GM12878 (cell line): ENCODE results near the gene TRIOBP. TPM values are rescaled to one million over a fixed set of nuclear protein-coding genes. Genes with fewer than 3 reads are reported as not detected.

Source experiments
- ATAC-seq: fragments of 200-7000 bp; cut with Tn5 transposase; 3 replicates; pipeline ENCODE4 v1.9.1; 2020; ENCODE audit warnings: mild to moderate bottlenecking, moderate library complexity
- BruUV-seq: library from RNA; stranded (reverse); fragments of 400-500 nt; replicated peaks from 2 replicates; lab custom pipeline; 2021; lab: Mats Ljungman, UMichigan
- CTCF ChIA-PET: fragments of 300-600 bp; sonication (Branson Sonifier 250); formaldehyde crosslinking; extraction: SDS; loops from one replicate; lab custom pipeline; 2021; ENCODE audit warnings: inconsistent platforms; lab: Yijun Ruan, JAX
- POLR2A ChIA-PET: fragments of 350-600 bp; formaldehyde crosslinking; extraction: SDS; loops from one replicate; lab custom pipeline; 2021; ENCODE audit warnings: inconsistent platforms; lab: Charles Lee
- RAD21 ChIA-PET: fragments of 300-600 bp; sonication (Branson Sonifier 250); formaldehyde crosslinking; loops from one replicate; lab custom pipeline; 2023; ENCODE audit warnings: antibody characterized with exemption; ENCODE audit not compliant: unreplicated experiment; lab: Charles Lee
- SMC1A ChIA-PET: fragments of 300-600 bp; sonication (Branson Sonifier 250); formaldehyde crosslinking; loops from one replicate; lab custom pipeline; 2023; ENCODE audit not compliant: unreplicated experiment, uncharacterized antibody; lab: Charles Lee
- DNase-seq: peaks from one replicate; pipeline ENCODE4 v3.0.0-alpha.2; 2011; ENCODE audit warnings: low read depth, low spot score
- FAIRE-seq: peaks from 3 replicates; lab custom pipeline; 2011; peaks lifted over from hg19 to GRCh38; lab: Jason Lieb, UNC
- H2AFZ ChIP-seq: 2 replicates; pipeline ENCODE4 v1.6.0; 2011; ENCODE audit warnings: low read depth, low read length, control low read depth; ENCODE audit not compliant: control insufficient read depth
- H3K27ac ChIP-seq: 2 replicates; pipeline ENCODE4 v1.5.1; 2011; ENCODE audit warnings: control low read depth; ENCODE audit not compliant: control insufficient read depth, insufficient read depth
- H3K27me3 ChIP-seq, 2 experiments: replicated peaks in 1 of 2; 2 replicates each; pipeline versions ENCODE4 v1.6.0 to v1.6.1; 2011; ENCODE audit warnings: low read length in 1 of 2; ENCODE audit not compliant: control insufficient read depth in 2 of 2, insufficient read depth in 2 of 2
- H3K36me3 ChIP-seq, 2 experiments: 2 replicates each; pipeline ENCODE4 v1.5.1; 2011; ENCODE audit warnings: low read length in 1 of 2; ENCODE audit not compliant: control insufficient read depth in 2 of 2, insufficient read depth in 2 of 2
- H3K4me1 ChIP-seq: 2 replicates; pipeline ENCODE4 v1.6.1; 2011; ENCODE audit warnings: mild to moderate bottlenecking, low read length, moderate library complexity, mixed read lengths; ENCODE audit not compliant: control insufficient read depth, insufficient read depth
- H3K4me2 ChIP-seq: 2 replicates; pipeline ENCODE4 v1.6.0; 2011; ENCODE audit warnings: control low read depth; ENCODE audit not compliant: control insufficient read depth, insufficient read depth
- H3K4me3 ChIP-seq: fragments of 200-600 bp; sonication (generic); 2 replicates; pipeline ENCODE4 v1.5.1; 2016
- H3K79me2 ChIP-seq: 2 replicates; pipeline ENCODE4 v1.6.0; 2011; ENCODE audit warnings: low read length; ENCODE audit not compliant: control insufficient read depth, insufficient read depth
- H3K9ac ChIP-seq: 2 replicates; pipeline ENCODE4 v1.8.0; 2011; ENCODE audit warnings: low read length, control low read depth, mixed read lengths; ENCODE audit not compliant: control insufficient read depth, insufficient read depth
- H3K9me3 ChIP-seq: replicated peaks from 3 replicates; pipeline ENCODE4 v1.5.1; 2011; ENCODE audit warnings: mild to moderate bottlenecking, low read length; ENCODE audit not compliant: control insufficient read depth, insufficient read depth
- H4K20me1 ChIP-seq: 2 replicates; pipeline ENCODE4 v1.6.0; 2011; ENCODE audit not compliant: control insufficient read depth, insufficient read depth
- BMI1 ChIP-seq: fragments of 450-650 bp; IDR thresholded peaks from 2 replicates; pipeline ENCODE4 v1.6.1; 2016; ENCODE audit warnings: mild to moderate bottlenecking, moderate library complexity, borderline replicate concordance
- CBX5 ChIP-seq: sonication (generic); IDR thresholded peaks from 2 replicates; pipeline ENCODE4 v1.6.1; 2016; ENCODE audit warnings: low read depth, moderate library complexity, mild to moderate bottlenecking, inconsistent platforms
- CREM ChIP-seq: IDR thresholded peaks from 2 replicates; pipeline ENCODE4 v1.6.1; 2014; ENCODE audit warnings: antibody characterized with exemption, low read depth
- DPF2 ChIP-seq: fragments of 450-650 bp; IDR thresholded peaks from 2 replicates; pipeline ENCODE4 v1.6.1; 2017; ENCODE audit warnings: mild to moderate bottlenecking
- FOXK2 ChIP-seq: fragments of 450-650 bp; IDR thresholded peaks from 2 replicates; pipeline ENCODE4 v1.6.1; 2017; ENCODE audit warnings: mild to moderate bottlenecking, moderate library complexity
- IKZF2 ChIP-seq, 2 experiments: fragments of 450-650 bp; IDR thresholded peaks; 2 replicates each; pipeline ENCODE4 v1.6.1; 2017; ENCODE audit warnings: mild to moderate bottlenecking in 2 of 2, moderate library complexity in 2 of 2
- IRF3 ChIP-seq: fragments of 450-650 bp; IDR thresholded peaks from 2 replicates; pipeline ENCODE4 v1.6.1; 2014; ENCODE audit warnings: mild to moderate bottlenecking
- IRF4 ChIP-seq: IDR thresholded peaks from 2 replicates; pipeline ENCODE4 v1.6.1; 2011; ENCODE audit warnings: low read depth, low read length
- PAX5 ChIP-seq: IDR thresholded peaks from 2 replicates; pipeline ENCODE4 v1.6.1; 2011; ENCODE audit warnings: low read depth, low read length, borderline replicate concordance
- SMAD1 ChIP-seq: fragments of 450-650 bp; IDR thresholded peaks from 2 replicates; pipeline ENCODE4 v1.6.1; 2018; ENCODE audit warnings: mild to moderate bottlenecking, low read depth; ENCODE audit not compliant: partially characterized antibody
- SP1 ChIP-seq: IDR thresholded peaks from one replicate; pipeline ENCODE4 v1.6.1; 2011; ENCODE audit warnings: low read depth, low read length
- SPI1 ChIP-seq: IDR thresholded peaks from 2 replicates; pipeline ENCODE4 v1.6.1; 2011; ENCODE audit warnings: low read depth, mild to moderate bottlenecking, low read length, moderate library complexity, borderline replicate concordance; ENCODE audit not compliant: insufficient read depth
- SREBF1 ChIP-seq: IDR thresholded peaks from 2 replicates; pipeline ENCODE4 v1.6.1; 2012; ENCODE audit warnings: mild to moderate bottlenecking, low read length
- SUZ12 ChIP-seq: fragments of 200-600 bp; sonication (generic); IDR thresholded peaks from one replicate; pipeline ENCODE4 v1.6.1; 2018; ENCODE audit warnings: antibody characterized with exemption, mild to moderate bottlenecking; ENCODE audit not compliant: unreplicated experiment
- ZNF384 ChIP-seq: IDR thresholded peaks from 2 replicates; pipeline ENCODE4 v1.6.1; 2012; ENCODE audit warnings: low read depth, mild to moderate bottlenecking, low read length, improper control_type of control experiment, borderline replicate concordance
- WGBS: methylation state at CpG from one replicate; pipeline ENCODE4 v1.1.6; 2016; ENCODE audit warnings: low lambda C conversion rate; ENCODE audit not compliant: insufficient replicate concordance, insufficient coverage; ENCODE audit errors: missing lambda C conversion rate; 5-methylcytosine and 5-hydroxymethylcytosine counted together
- in situ Hi-C: fragments of 300-500 bp; cut with MboI; formaldehyde crosslinking; loops from 9 replicates; pipeline ENCODE4 v1.14.3; 2018; ENCODE audit warnings: mixed read lengths
- intact Hi-C: fragments of 100-400 bp; cut with micrococcal nuclease; formaldehyde crosslinking; loops from one replicate; pipeline ENCODE4 v1.14.2; 2022; ENCODE audit not compliant: unreplicated experiment
- polyA plus RNA-seq, 11 experiments: library from polyadenylated mRNA; depleted of rRNA in 4 of 11; unstranded in 6 of 11; stranded (reverse) in 5 of 11; fragments of >200 nt; fragmentation: Nextera tagmentation in 4 of 11; fragmentation: Illumina TruSeq in 1 of 11; extraction: Ambion mirVana in 4 of 11; extraction: Trizol in 1 of 11; gene quantifications; 1 replicate in 1 of 11; 2 replicates in 10 of 11; pipeline versions ENCODE4 v1.2.1 to v1.2.3, GENCODE V29; 2011 to 2016; ENCODE audit warnings: inconsistent platforms in 2 of 11, missing spikeins in 2 of 11, low read depth in 1 of 11
- total RNA-seq, 4 experiments: library from RNA; depleted of rRNA in 3 of 4; stranded (reverse); fragments of >200 nt in 3 of 4; fragmentation: Illumina TruSeq in 1 of 4; extraction: Trizol in 1 of 4; gene quantifications; 2 replicates each; pipeline versions ENCODE4 v1.2.1 to v1.2.3, GENCODE V29; 2013 to 2021
- TF ChIP-seq, protein P1 (sequence below): IDR thresholded peaks from 2 replicates; pipeline ENCODE4 v1.6.1; 2012; ENCODE audit warnings: low read depth, low read length, improper control_type of control experiment
- TF ChIP-seq, protein P2 (sequence below): IDR thresholded peaks from 2 replicates; pipeline ENCODE4 v1.6.1; 2012; ENCODE audit warnings: low read length, inconsistent platforms

Gene TRIOBP
- total and polyA plus RNA-seq, 10 of the 15 experiments (the other 5 are each of a cell fraction or from before 2014, with no cell fraction given), result 0.21 to 23.6 (median 11.9) TPM

- TF ChIP-seq SUZ12 (no peak), DPF2 (no peak), SP1 (no peak), SMAD1 (no peak)
- TF ChIP-seq, protein P1, sequence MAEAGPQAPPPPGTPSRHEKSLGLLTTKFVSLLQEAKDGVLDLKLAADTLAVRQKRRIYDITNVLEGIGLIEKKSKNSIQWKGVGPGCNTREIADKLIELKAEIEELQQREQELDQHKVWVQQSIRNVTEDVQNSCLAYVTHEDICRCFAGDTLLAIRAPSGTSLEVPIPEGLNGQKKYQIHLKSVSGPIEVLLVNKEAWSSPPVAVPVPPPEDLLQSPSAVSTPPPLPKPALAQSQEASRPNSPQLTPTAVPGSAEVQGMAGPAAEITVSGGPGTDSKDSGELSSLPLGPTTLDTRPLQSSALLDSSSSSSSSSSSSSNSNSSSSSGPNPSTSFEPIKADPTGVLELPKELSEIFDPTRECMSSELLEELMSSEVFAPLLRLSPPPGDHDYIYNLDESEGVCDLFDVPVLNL, result no peak
- TF ChIP-seq, all 136 proteins: peak for 0
These were observed 43.8 kb downstream of the TRIOBP start (continued) for GRCh38 chr22:37740455-37741311.

DNA sequence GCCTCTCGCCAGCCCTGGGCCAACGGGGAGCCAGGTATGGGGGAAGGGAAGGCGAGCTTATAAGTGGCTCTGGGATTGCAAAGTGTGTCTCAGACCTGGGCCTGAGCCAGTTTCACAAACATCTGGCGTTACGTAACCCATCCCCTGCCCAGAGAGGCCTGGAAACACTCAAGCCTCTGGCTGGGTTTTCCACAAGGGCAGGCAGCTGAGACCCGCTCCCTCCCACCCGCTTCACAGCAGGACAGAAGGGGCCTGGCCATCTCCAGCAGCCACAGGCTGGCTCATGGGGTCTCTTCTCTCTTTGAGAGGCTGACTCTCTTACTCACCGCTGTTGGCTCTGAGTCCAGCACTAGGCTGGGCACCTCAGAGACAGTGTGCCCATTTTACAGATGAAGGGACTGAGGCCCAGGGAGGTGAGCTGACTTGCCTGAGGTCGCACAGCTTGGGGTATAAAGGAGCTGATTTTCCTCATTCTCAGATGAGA, 44.5 kb downstream of the TRIOBP start:
- no peak overlapping the region for H3K4me3 ChIP-seq
- peaks cover 4% of the 10 kb centered on the region for H3K79me2 ChIP-seq
- H3K27ac ChIP-seq, result no peak overlapping the region
- SMC1A ChIA-PET, result no interaction called here
- no TSS peak for BruUV-seq
- H3K4me2 ChIP-seq, result no peak overlapping the region
- no peak for FAIRE-seq
- POLR2A ChIA-PET, result interaction anchor here (0.6 kb wide), 1 partner anchor 27 kb away, joined by 3 read pairs; no protein-coding TSS in a partner anchor
- H3K27me3 ChIP-seq, result no peaks in the 10 kb centered on the region
- ATAC-seq, result no peak
- H3K9me3 ChIP-seq, result no peaks in the 10 kb centered on the region
- TF ChIP-seq FOXK2 (no peak), BMI1 (no peak), ZNF384 (no peak), IRF4 (no peak), PAX5 (no peak), SPI1 (no peak), IKZF2 (IDR thresholded peaks at IDR 0.05) (no peak), IRF3 (no peak), CBX5 (no peak), CREM (no peak), SREBF1 (no peak)
- TF ChIP-seq, protein P2, sequence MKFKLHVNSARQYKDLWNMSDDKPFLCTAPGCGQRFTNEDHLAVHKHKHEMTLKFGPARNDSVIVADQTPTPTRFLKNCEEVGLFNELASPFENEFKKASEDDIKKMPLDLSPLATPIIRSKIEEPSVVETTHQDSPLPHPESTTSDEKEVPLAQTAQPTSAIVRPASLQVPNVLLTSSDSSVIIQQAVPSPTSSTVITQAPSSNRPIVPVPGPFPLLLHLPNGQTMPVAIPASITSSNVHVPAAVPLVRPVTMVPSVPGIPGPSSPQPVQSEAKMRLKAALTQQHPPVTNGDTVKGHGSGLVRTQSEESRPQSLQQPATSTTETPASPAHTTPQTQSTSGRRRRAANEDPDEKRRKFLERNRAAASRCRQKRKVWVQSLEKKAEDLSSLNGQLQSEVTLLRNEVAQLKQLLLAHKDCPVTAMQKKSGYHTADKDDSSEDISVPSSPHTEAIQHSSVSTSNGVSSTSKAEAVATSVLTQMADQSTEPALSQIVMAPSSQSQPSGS, result no peak
- CTCF ChIA-PET, result no interaction called here
- H4K20me1 ChIP-seq, result no peaks in the 10 kb centered on the region
- no peak for DNase-seq
- WGBS, result 68% methylated on average over 9 of the region's 9 CpGs
- RAD21 ChIA-PET, result no interaction called here
- no peak overlapping the region for H3K9ac ChIP-seq
- no peak overlapping the region for H2AFZ ChIP-seq
- H3K36me3 ChIP-seq, result no peaks in the 10 kb centered on the region; a peak in 1 of 4 replicates
- peaks cover 4% of the 10 kb centered on the region for H3K4me1 ChIP-seq
- in situ Hi-C loops, result no loop called here
- intact Hi-C loops, result no loop called here
